ENCODE measurements around the gene ACKR4.

DNA sequence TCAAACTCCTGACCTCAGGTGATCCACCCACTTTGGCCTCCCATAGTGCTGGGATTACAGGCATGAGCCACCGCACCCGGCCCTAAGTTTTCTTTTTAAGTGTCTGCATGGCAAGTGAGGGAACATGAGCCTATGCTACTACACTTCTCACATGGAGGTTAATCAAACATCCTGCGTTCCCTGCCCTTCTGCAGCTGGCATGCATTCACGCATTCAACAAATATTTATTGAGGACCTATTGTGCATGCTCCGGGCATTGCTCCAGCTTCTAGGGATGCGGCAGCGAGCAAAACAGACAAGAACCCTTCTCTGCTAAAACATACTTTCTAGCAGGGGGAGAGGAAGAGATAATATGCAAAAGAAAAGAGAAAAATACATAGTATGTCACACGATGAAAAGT is 42.6 kb upstream of the ACKR4 start:
- TF ChIP-seq, protein P1, sequence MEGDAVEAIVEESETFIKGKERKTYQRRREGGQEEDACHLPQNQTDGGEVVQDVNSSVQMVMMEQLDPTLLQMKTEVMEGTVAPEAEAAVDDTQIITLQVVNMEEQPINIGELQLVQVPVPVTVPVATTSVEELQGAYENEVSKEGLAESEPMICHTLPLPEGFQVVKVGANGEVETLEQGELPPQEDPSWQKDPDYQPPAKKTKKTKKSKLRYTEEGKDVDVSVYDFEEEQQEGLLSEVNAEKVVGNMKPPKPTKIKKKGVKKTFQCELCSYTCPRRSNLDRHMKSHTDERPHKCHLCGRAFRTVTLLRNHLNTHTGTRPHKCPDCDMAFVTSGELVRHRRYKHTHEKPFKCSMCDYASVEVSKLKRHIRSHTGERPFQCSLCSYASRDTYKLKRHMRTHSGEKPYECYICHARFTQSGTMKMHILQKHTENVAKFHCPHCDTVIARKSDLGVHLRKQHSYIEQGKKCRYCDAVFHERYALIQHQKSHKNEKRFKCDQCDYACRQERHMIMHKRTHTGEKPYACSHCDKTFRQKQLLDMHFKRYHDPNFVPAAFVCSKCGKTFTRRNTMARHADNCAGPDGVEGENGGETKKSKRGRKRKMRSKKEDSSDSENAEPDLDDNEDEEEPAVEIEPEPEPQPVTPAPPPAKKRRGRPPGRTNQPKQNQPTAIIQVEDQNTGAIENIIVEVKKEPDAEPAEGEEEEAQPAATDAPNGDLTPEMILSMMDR (IDR thresholded peaks at IDR 0.05) = no peak
- no peak for TF ChIP-seq FOXP1 (CRISPR knock-in tag; IDR thresholded peaks at IDR 0.05; ENCODE audit: borderline replicate concordance)
- no peak for TF ChIP-seq NR2C2 (CRISPR knock-in tag; IDR thresholded peaks at IDR 0.05)
- TF ChIP-seq ATF1 (CRISPR knock-in tag; IDR thresholded peaks at IDR 0.05) = no peak
- TF ChIP-seq NR1H2 (CRISPR knock-in tag; IDR thresholded peaks at IDR 0.05) = no peak
- TF ChIP-seq, protein P2, sequence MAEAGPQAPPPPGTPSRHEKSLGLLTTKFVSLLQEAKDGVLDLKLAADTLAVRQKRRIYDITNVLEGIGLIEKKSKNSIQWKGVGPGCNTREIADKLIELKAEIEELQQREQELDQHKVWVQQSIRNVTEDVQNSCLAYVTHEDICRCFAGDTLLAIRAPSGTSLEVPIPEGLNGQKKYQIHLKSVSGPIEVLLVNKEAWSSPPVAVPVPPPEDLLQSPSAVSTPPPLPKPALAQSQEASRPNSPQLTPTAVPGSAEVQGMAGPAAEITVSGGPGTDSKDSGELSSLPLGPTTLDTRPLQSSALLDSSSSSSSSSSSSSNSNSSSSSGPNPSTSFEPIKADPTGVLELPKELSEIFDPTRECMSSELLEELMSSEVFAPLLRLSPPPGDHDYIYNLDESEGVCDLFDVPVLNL (CRISPR knock-in tag; IDR thresholded peaks at IDR 0.05; ENCODE audit: borderline replicate concordance, low read depth) = no peak
- no peak for TF ChIP-seq MAX (CRISPR knock-in tag; IDR thresholded peaks at IDR 0.05)
- TF ChIP-seq NFE2L1 (CRISPR knock-in tag; IDR thresholded peaks at IDR 0.05) = no peak
- TF ChIP-seq ZNF263 (CRISPR knock-in tag; IDR thresholded peaks at IDR 0.05; ENCODE audit: low read depth) = no peak
